Skeletal muscle tissue (tissue), 4 donors: ENCODE data around the gene CIAO3. TPM values are rescaled to one million over a fixed set of nuclear protein-coding genes. Genes with fewer than 3 reads are reported as not detected.

Experiments
- H3K27ac ChIP-seq: one replicate; pipeline ENCODE4 v1.7.0; 2013; ENCODE audit warnings: mild to moderate bottlenecking, low read depth, low read length, inconsistent platforms
- H3K27me3 ChIP-seq, 3 donors: one replicate each; pipeline ENCODE4 v1.7.0; 2013; ENCODE audit warnings: low read length in 3 of 3; ENCODE audit not compliant: control insufficient read depth in 3 of 3, insufficient read depth in 3 of 3
- H3K36me3 ChIP-seq, 3 donors: one replicate each; pipeline ENCODE4 v1.7.0; 2013; ENCODE audit warnings: low read length in 3 of 3; ENCODE audit not compliant: control insufficient read depth in 3 of 3, insufficient read depth in 3 of 3
- H3K4me1 ChIP-seq, 3 donors: one replicate each; pipeline ENCODE4 v1.7.0; 2013; ENCODE audit warnings: low read length in 3 of 3, mild to moderate bottlenecking in 3 of 3; ENCODE audit not compliant: control insufficient read depth in 3 of 3, insufficient read depth in 3 of 3
- H3K4me3 ChIP-seq, 3 donors: one replicate each; pipeline ENCODE4 v1.7.0; 2013; ENCODE audit warnings: low read length in 3 of 3
- H3K9ac ChIP-seq, 3 donors: one replicate each; pipeline ENCODE4 v1.7.0; 2013; ENCODE audit warnings: low read length in 3 of 3, mild to moderate bottlenecking in 3 of 3, moderate library complexity in 2 of 3, low read depth in 1 of 3
- H3K9me3 ChIP-seq, 3 donors: one replicate each; pipeline ENCODE4 v1.7.0; 2013; ENCODE audit warnings: low read length in 3 of 3; ENCODE audit not compliant: control insufficient read depth in 3 of 3
- total RNA-seq: library from RNA; depleted of rRNA; stranded (reverse); fragments of >200 nt; gene quantifications from one replicate; pipeline ENCODE4 v1.2.3, GENCODE V29; 2014
- donor health status: Osteomylitis.

The CIAO3 gene
- total RNA-seq = 43.3 TPM

GRCh38 chr16:740764-741505, at the start of gene CIAO3:
TSS of gene CIAO3 (minus strand) at chr16:740997. CDS start at chr16:740985, 12 bp downstream.
- H3K4me1 ChIP-seq = peaks cover 13 to 16% (median 14%) of the 10 kb centered on the region in 3 donors
- H3K9ac ChIP-seq = peak within 1 kb of the TSS; percentile 83 to 92 (median 88)
- H3K9me3 ChIP-seq = no peaks in the 10 kb centered on the region
- peak within 1 kb of the TSS; percentile 72 to 86 (median 81) for H3K4me3 ChIP-seq
- H3K27ac ChIP-seq = peak within 1 kb of the TSS; percentile 47
- H3K27me3 ChIP-seq = peaks cover 0 to 15% (median 4%) of the 10 kb centered on the region in 3 donors
- H3K36me3 ChIP-seq = peaks cover 20 to 24% (median 22%) of the 10 kb centered on the region in 3 donors

GRCh38 chr16:790086-790485, 49.3 kb upstream of the CIAO3 start:
- Histone ChIP-seq H3K9ac (no peak overlapping the region), H3K27me3 (no peaks in the 10 kb centered on the region), H3K4me3 (no peak overlapping the region), H3K27ac (no peak overlapping the region), H3K4me1 (peaks cover 11 to 24% (median 15%) of the 10 kb centered on the region in 3 donors), H3K36me3 (peaks cover 5 to 14% (median 6%) of the 10 kb centered on the region in 3 donors), H3K9me3 (no peaks in the 10 kb centered on the region)

GRCh38 chr16:789191-789850, 48.5 kb upstream of the CIAO3 start:
- H3K4me1 ChIP-seq = peaks cover 11 to 24% (median 15%) of the 10 kb centered on the region in 3 donors
- peak overlapping the region; percentile 77 to 83 (median 78) for H3K4me3 ChIP-seq
- peaks cover 5 to 14% (median 6%) of the 10 kb centered on the region in 3 donors for H3K36me3 ChIP-seq
- H3K27ac ChIP-seq = no peak overlapping the region
- no peaks in the 10 kb centered on the region for H3K9me3 ChIP-seq
- peak overlapping the region; percentile 57 to 74 (median 62) for H3K9ac ChIP-seq
- H3K27me3 ChIP-seq = peaks cover 0 to 2% (median 0%) of the 10 kb centered on the region in 3 donors

- H3K4me1 ChIP-seq = peaks cover 11 to 24% (median 15%) of the 10 kb centered on the region in 3 donors
- H3K27me3 ChIP-seq = peaks cover 3 to 9% (median 6%) of the 10 kb centered on the region in 3 donors
- peak within 1 kb of the TSS; percentile 88 to 91 (median 91) for H3K9ac ChIP-seq
- H3K9me3 ChIP-seq = no peaks in the 10 kb centered on the region
- peaks cover 5 to 13% (median 6%) of the 10 kb centered on the region in 3 donors for H3K36me3 ChIP-seq
- H3K4me3 ChIP-seq = peak within 1 kb of the TSS; percentile 87 to 90 (median 90)
- no peak within 1 kb of the TSS for H3K27ac ChIP-seq
Measured at GRCh38 chr16:788399-789126, 47.8 kb upstream of the CIAO3 start, which contains the start of gene CHTF18. TSS of gene CHTF18 (plus strand) at chr16:788620. CDS start at chr16:788685, 65 bp downstream.

GRCh38 chr16:787978-788398, 47.2 kb upstream of the CIAO3 start, which contains the start of gene RPUSD1:
TSS of gene RPUSD1 (minus strand) at chr16:788381. CDS start at chr16:787737, 644 bp downstream.
- Histone ChIP-seq H3K27ac (no peak within 1 kb of the TSS), H3K9me3 (no peaks in the 10 kb centered on the region)

GRCh38 chr16:787321-787966, 46.6 kb upstream of the CIAO3 start:
- Histone ChIP-seq H3K4me1 (peaks cover 13 to 24% (median 17%) of the 10 kb centered on the region in 3 donors), H3K9me3 (no peaks in the 10 kb centered on the region), H3K4me3 (peak overlapping the region; percentile 87 to 90 (median 90)), H3K27me3 (peaks cover 14 to 20% (median 17%) of the 10 kb centered on the region in 3 donors), H3K36me3 (peaks cover 5 to 10% (median 6%) of the 10 kb centered on the region in 3 donors), H3K9ac (peak overlapping the region; percentile 88 to 91 (median 91)), H3K27ac (no peak overlapping the region)

More at GRCh38 chr16:787978-788398, 47.2 kb upstream of the CIAO3 start, which contains the start of gene RPUSD1:
- Histone ChIP-seq H3K27me3 (peaks cover 9 to 15% (median 12%) of the 10 kb centered on the region in 3 donors), H3K36me3 (peaks cover 5 to 10% (median 6%) of the 10 kb centered on the region in 3 donors), H3K9ac (peak within 1 kb of the TSS; percentile 88 to 91 (median 91)), H3K4me3 (peak within 1 kb of the TSS; percentile 87 to 90 (median 90)), H3K4me1 (peaks cover 13 to 24% (median 17%) of the 10 kb centered on the region in 3 donors)

GRCh38 chr16:785563-786535, 45.1 kb upstream of the CIAO3 start:
- H3K36me3 ChIP-seq = peaks cover 5 to 6% (median 6%) of the 10 kb centered on the region in 3 donors
- peaks cover 13 to 24% (median 17%) of the 10 kb centered on the region in 3 donors for H3K4me1 ChIP-seq
- H3K27me3 ChIP-seq = peaks cover 30 to 36% (median 32%) of the 10 kb centered on the region in 3 donors

GRCh38 chr16:784431-784830, 43.6 kb upstream of the CIAO3 start:
- peaks cover 13 to 22% (median 17%) of the 10 kb centered on the region in 3 donors for H3K4me1 ChIP-seq
- no peaks in the 10 kb centered on the region for H3K9me3 ChIP-seq
- H3K4me3 ChIP-seq = no peak overlapping the region
- H3K27me3 ChIP-seq = peaks cover 42 to 50% (median 45%) of the 10 kb centered on the region in 3 donors
- no peak overlapping the region for H3K9ac ChIP-seq
- H3K36me3 ChIP-seq = peaks cover 5 to 6% (median 6%) of the 10 kb centered on the region in 3 donors
- no peak overlapping the region for H3K27ac ChIP-seq

More at GRCh38 chr16:785563-786535, 45.1 kb upstream of the CIAO3 start:
- H3K9ac ChIP-seq = no peak overlapping the region
- H3K4me3 ChIP-seq = no peak overlapping the region
- no peaks in the 10 kb centered on the region for H3K9me3 ChIP-seq
- H3K27ac ChIP-seq = no peak overlapping the region
